Skeletal muscle satellite cell (primary cell): ENCODE measurements around the gene HAGH.
A peak's percentile ranks its signal among the peaks of the same experiment; 100 is the strongest.

Source experiments
- H3K27me3 ChIP-seq: 2 replicates; pipeline ENCODE4 v1.7.0; 2013; ENCODE audit warnings: low read length; ENCODE audit not compliant: control insufficient read depth, insufficient read depth
- H3K36me3 ChIP-seq: 2 replicates; pipeline ENCODE4 v1.7.0; 2013; ENCODE audit warnings: mild to moderate bottlenecking, control low read depth, low read length; ENCODE audit not compliant: insufficient read depth
- H3K4me1 ChIP-seq: 2 replicates; pipeline ENCODE4 v1.7.0; 2013; ENCODE audit warnings: low read length; ENCODE audit not compliant: control insufficient read depth, insufficient read depth
- H3K4me2 ChIP-seq: 2 replicates; pipeline ENCODE4 v1.7.0; 2013; ENCODE audit warnings: mild to moderate bottlenecking, low read length
- H3K4me3 ChIP-seq: 2 replicates; pipeline ENCODE4 v1.7.0; 2013; ENCODE audit warnings: low read length
- H3K9ac ChIP-seq: 2 replicates; pipeline ENCODE4 v1.7.0; 2013; ENCODE audit warnings: mild to moderate bottlenecking, low read depth, low read length, moderate library complexity
- H3K9me3 ChIP-seq: replicated peaks from 2 replicates; pipeline ENCODE4 v1.7.0; 2013; ENCODE audit warnings: mild to moderate bottlenecking, control low read depth, low read length

The HAGH gene

DNA sequence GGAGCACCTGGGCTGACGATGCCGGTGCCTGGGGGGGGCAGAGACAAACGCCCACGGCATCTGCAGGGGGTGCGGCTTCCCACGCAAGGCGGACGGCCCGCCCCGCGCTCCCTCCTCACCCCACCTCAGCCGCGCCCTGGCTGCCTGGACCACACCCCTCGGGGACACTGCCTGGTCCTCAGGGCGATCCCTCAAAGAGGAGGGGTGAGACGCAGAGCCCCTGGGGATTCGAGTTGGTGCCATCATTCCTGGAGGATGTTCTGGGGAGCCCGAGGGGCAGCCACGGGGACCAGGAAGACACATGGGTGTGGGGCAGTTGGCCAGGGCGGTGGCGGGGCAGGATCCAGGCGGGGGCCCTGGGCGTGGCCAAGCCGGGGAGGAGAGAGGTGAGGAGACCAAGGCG lies 37.0 kb downstream of the HAGH start:
- H3K4me3 ChIP-seq = no peak overlapping the region
- no peak overlapping the region for H3K9ac ChIP-seq
- no peaks in the 10 kb centered on the region for H3K27me3 ChIP-seq
- H3K9me3 ChIP-seq = no peaks in the 10 kb centered on the region
- peaks cover 14% of the 10 kb centered on the region for H3K36me3 ChIP-seq
- H3K4me1 ChIP-seq = no peaks in the 10 kb centered on the region
- no peak overlapping the region for H3K4me2 ChIP-seq

DNA sequence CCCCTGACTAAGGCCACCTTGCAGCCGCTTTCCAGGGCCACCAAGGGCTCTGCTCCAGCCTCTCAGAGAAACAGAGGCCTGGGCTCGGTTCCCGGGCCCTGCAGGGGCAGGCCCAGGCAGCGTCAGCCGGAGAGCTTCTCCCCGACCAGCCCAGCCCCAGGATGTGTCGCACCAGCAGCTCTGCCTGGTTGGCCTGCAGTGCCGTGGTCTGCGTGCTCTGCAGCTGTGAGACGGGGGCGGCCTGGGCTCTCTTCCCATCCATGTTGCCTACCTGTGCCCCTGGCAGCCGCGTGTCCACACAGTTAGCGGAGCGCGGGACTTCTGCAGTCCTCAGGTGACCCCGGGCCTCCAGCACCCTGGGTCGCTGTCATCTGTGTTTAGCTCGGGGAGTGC lies 37.9 kb downstream of the HAGH start:
- H3K9ac ChIP-seq = no peak overlapping the region
- no peak overlapping the region for H3K4me3 ChIP-seq
- H3K4me2 ChIP-seq = no peak overlapping the region
- no peaks in the 10 kb centered on the region for H3K27me3 ChIP-seq
- peaks cover 14% of the 10 kb centered on the region for H3K36me3 ChIP-seq
- no peaks in the 10 kb centered on the region for H3K4me1 ChIP-seq
- H3K9me3 ChIP-seq = no peaks in the 10 kb centered on the region

DNA sequence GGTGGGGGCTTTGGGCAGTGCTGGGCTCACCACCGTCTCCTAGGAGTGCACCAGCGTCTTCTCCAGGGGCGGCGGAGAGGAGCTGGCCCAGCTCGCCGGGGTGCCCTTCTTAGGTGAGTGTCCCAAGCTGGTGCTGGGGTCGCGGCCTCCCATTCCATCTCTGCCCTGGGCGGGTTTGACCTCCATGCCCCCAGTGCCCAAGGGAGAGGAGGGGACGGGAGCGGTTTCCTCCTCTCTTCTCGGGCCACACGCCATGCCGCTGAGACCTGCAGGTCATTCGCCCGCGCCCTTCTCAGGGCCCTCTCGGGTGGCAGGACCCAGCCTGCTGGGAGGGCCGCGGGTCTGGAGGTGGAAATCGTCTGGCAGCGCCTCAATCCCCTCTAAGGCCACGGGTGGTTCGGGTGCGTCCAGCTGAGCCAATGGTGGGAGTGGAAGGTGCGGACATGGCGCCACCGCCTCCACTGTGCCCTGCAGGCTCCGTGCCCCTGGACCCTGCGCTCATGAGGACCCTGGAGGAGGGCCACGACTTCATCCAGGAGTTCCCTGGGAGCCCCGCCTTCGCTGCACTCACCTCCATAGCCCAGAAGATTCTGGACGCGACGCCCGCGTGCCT lies 38.4 kb downstream of the HAGH start:
- H3K4me2 ChIP-seq = no peak overlapping the region
- no peak overlapping the region for H3K9ac ChIP-seq
- no peaks in the 10 kb centered on the region for H3K27me3 ChIP-seq
- H3K9me3 ChIP-seq = no peaks in the 10 kb centered on the region
- no peak overlapping the region for H3K4me3 ChIP-seq
- H3K4me1 ChIP-seq = no peaks in the 10 kb centered on the region
- H3K36me3 ChIP-seq = peaks cover 14% of the 10 kb centered on the region

DNA sequence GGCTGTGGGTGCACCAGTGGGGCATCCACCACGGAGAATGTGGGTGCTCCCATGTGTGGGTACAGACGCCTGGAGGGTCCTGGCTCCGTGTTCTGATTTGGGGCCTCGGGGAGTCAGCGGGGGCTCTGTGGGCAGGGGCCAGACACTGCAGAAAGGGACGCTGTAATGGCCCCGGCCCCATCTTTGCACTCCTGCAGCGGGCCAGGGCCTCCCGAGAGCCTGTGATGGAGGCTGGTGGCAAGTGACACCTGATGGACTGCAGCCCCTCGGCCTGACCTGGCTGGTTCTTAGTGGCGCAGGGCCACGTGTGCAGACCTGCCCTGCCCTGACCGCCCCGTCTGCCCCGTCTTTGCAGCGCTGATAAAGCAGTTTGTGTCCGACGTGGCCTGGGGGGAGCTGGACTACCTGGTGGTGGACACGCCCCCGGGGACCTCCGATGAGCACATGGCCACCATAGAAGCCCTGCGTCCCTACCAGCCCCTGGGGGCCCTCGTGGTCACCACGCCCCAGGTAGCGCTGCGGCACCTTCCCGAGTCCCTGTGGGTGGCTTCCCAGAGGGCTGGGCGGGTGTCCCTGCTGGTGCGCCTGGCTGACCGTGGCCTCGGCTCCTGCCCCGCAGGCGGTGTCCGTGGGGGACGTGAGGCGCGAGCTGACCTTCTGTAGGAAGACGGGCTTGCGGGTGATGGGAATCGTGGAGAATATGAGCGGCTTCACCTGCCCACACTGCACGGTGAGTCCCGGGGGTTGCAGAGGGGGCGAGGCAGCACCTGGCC lies 39.1 kb downstream of the HAGH start:
- Histone ChIP-seq H3K36me3 (peaks cover 14% of the 10 kb centered on the region), H3K9ac (no peak overlapping the region), H3K4me3 (no peak overlapping the region), H3K9me3 (no peaks in the 10 kb centered on the region), H3K4me2 (no peak overlapping the region), H3K4me1 (no peaks in the 10 kb centered on the region), H3K27me3 (no peaks in the 10 kb centered on the region)

GRCh38 chr16:1787056-1787321 lies 39.6 kb downstream of the HAGH start:
- H3K4me3 ChIP-seq = no peak overlapping the region
- no peaks in the 10 kb centered on the region for H3K9me3 ChIP-seq
- H3K9ac ChIP-seq = no peak overlapping the region
- no peaks in the 10 kb centered on the region for H3K4me1 ChIP-seq
- H3K36me3 ChIP-seq = peaks cover 14% of the 10 kb centered on the region
- H3K27me3 ChIP-seq = no peaks in the 10 kb centered on the region
- no peak overlapping the region for H3K4me2 ChIP-seq

DNA sequence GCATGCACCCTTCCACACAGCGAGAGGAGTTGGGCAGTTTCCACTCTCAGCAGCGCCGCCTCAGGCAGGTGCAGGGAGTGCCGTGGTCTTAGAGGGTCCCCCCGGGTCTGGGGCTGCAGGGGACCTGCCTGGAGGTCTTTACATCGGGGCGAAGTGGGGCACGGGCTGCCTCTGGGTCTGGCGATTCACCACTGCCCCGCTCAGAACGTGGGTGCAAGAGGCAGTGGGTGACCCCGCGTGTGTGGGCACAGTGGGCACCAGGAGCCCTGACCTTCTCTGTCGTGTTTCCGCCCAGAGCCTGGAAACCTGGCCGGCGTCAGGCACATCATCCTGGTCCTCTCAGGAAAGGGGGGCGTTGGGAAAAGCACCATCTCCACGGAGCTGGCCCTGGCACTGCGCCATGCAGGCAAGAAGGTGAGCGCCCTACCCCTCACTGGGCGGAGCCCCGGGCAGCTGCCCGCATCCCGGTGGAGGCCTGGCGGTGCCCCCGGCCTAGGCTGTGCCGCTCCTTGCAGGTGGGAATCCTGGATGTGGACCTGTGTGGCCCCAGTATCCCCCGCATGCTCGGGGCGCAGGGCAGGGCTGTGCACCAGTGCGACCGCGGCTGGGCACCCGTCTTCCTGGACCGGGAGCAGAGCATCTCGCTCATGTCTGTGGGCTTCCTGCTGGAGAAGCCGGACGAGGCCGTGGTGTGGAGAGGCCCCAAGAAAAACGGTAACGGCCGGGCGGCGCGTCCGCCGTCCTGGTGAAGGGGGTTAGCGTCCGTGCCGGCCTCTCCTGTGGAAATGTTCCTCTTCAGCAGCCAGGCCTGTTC lies 40.2 kb downstream of the HAGH start:
- H3K4me3 ChIP-seq = no peak overlapping the region
- peaks cover 3% of the 10 kb centered on the region for H3K4me1 ChIP-seq
- no peak overlapping the region for H3K9ac ChIP-seq
- peaks cover 14% of the 10 kb centered on the region for H3K36me3 ChIP-seq
- H3K27me3 ChIP-seq = no peaks in the 10 kb centered on the region
- no peaks in the 10 kb centered on the region for H3K9me3 ChIP-seq
- H3K4me2 ChIP-seq = no peak overlapping the region

DNA sequence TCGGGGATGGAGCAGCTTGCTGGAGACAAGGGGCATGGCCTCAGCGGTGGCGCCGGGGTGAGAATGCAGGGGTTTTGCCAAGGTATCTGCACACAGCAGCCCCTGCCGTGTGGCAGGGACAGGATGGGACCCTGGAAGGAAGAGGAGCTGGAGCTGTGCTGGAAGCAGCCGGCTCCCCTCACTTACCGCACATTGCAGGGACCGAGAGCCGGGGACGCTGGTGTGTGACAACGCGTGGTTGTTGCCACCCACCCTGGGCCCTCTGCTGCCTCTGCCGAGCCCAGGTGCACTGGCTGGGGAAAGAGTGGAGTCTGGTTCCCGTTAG lies 40.8 kb downstream of the HAGH start:
- Histone ChIP-seq H3K4me1 (peaks cover 9% of the 10 kb centered on the region), H3K4me2 (no peak overlapping the region), H3K27me3 (no peaks in the 10 kb centered on the region), H3K4me3 (no peak overlapping the region), H3K36me3 (peaks cover 14% of the 10 kb centered on the region), H3K9me3 (no peaks in the 10 kb centered on the region), H3K9ac (no peak overlapping the region)

GRCh38 chr16:1784977-1785845 lies 41.4 kb downstream of the HAGH start:
- peaks cover 9% of the 10 kb centered on the region for H3K4me1 ChIP-seq
- no peak overlapping the region for H3K4me3 ChIP-seq
- no peaks in the 10 kb centered on the region for H3K27me3 ChIP-seq
- H3K9me3 ChIP-seq = no peaks in the 10 kb centered on the region
- H3K9ac ChIP-seq = no peak overlapping the region
- H3K4me2 ChIP-seq = no peak overlapping the region
- peaks cover 15% of the 10 kb centered on the region for H3K36me3 ChIP-seq

- H3K4me3 ChIP-seq = peak within 1 kb of the TSS; percentile 87
- H3K27me3 ChIP-seq = no peaks in the 10 kb centered on the region
- H3K9me3 ChIP-seq = no peaks in the 10 kb centered on the region
- peaks cover 9% of the 10 kb centered on the region for H3K4me1 ChIP-seq
- H3K36me3 ChIP-seq = peaks cover 18% of the 10 kb centered on the region
- H3K9ac ChIP-seq = peak within 1 kb of the TSS; percentile 89
- H3K4me2 ChIP-seq = peak within 1 kb of the TSS; percentile 99
Observed at GRCh38 chr16:1782408-1783264, 44.0 kb downstream of the HAGH start, which contains the start of the genes NUBP2 and SPSB3. Gene NUBP2, plus strand, starts transcription at chr16:1782960. Its CDS starts 61 bp downstream, at chr16:1783021. Gene SPSB3, minus strand, starts transcription at chr16:1782571. Its CDS starts 1,088 bp downstream, at chr16:1781483.

DNA sequence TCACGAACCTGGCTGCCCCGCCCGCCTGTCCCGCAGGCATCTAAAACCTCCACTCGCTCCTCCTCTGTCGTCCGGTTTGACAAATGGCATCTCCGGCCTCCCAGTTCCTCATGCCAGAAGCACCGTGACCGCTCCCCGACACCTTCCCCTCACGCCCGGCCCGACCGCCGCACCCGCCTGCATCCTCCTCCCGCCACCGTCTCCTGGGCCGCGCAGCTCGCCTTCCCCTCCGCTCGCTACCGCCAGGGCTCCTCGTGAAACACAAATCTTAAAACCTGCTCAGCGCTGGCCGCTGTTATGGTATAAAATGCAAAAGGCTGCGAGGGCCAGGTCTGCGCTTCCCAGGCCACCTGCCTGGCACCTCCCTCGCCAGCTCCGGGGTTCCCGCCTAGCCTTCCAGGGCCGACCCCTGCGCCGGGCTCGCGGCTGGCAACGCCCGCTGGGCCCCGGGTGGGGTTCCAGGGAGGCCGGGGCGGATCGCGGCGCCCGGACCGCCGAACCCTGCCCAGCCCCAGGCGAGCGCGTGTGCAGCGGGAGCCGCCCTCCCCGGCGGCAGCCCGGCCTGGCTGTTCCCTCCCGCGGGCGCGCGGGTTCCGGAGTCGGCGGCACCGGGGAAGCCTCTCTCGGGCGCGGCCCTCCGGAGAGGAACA lies 44.7 kb downstream of the HAGH start:
- H3K36me3 ChIP-seq = peaks cover 24% of the 10 kb centered on the region
- peaks cover 9% of the 10 kb centered on the region for H3K4me1 ChIP-seq
- no peaks in the 10 kb centered on the region for H3K27me3 ChIP-seq
- H3K4me3 ChIP-seq = peak overlapping the region; percentile 74
- H3K9ac ChIP-seq = peak overlapping the region; percentile 82
- peak overlapping the region; percentile 96 for H3K4me2 ChIP-seq
- H3K9me3 ChIP-seq = no peaks in the 10 kb centered on the region
